ENCODE data around the gene UBE2G2.

Gene UBE2G2

DNA sequence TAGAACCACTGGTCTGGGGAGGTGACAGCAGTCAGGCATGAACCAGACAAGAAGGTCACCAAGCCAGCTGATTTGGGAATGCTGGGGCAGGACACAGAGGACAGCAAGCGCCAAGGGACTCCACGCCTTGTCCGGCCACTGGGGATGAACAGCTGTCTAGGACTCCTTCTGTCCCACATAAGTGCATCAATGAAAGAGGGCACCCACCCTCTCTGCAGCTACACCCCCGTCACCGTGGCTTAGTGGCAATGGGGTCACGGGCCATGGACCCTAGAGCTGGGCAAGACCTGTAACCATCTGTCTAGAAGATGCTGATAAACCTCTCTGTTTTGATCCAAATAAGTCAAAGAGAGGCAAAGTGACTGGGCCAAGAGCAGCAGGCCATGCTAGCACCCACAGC is 16.8 kb downstream of the UBE2G2 start:
- DNase-seq: no peak

DNA sequence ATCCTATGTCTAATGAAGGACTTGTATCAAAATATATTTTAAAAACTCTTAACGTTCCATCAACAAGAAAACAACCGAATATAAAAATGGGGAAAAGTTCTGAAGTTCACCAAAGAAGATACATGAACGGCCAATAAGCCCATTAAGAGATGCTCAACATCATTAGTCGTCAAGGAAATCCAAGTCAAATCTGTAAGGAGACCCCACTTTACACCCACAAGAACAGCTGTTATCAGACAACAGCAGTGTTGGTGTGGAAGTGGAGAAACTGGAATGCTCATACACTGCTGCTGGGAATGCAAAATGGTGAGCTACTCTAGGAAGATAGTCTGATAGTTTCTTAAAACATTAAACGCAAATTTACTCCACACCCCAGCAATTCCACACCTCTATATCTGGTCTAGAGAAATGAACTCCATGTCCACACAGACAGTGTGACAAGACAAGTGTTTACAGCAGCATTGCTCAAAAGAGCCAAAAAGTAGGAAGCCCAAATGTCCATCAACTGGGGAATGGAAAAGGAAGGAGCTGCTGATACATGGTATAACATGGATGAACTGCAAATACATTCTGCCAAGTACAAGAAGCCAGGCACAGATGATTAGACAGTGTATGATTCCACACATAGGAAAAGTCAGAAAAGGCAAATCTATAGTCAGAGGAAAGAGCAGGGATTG is 18.5 kb downstream of the UBE2G2 start:
- DNase-seq: no peak

DNA sequence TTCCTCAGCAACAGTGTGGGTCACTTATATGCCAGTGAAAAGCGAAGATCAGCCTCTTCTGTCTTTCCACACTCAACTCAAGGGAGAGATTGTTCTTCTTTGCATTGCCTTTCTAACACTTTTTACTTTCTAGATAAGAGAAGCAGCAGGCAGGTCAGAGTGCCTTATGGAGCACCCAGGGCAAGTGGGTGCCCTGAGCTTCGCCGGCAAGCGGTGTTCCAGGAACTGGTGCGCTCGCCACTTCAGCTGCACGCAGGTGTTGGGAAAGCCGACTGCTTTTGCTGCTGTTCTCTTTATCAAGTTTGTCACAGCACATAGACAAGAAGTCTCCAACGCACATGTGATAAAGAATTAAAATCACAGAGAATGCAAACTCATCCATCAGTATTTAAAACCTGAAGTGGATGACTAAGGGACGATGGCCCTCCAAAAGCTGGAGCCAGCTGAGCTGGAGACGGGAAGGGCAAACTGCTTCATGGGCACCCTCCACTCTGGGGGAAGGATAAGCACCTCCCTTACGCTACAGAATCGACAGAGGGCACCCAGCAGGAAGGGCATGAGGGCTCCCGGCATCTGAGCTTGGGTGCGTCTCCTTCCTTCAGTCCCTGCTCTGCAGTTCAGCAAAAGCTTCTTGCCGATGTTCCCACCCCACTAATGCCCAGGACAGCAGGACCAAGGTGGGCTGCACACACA is 20.7 kb downstream of the UBE2G2 start:
- DNase-seq: no peak

DNA sequence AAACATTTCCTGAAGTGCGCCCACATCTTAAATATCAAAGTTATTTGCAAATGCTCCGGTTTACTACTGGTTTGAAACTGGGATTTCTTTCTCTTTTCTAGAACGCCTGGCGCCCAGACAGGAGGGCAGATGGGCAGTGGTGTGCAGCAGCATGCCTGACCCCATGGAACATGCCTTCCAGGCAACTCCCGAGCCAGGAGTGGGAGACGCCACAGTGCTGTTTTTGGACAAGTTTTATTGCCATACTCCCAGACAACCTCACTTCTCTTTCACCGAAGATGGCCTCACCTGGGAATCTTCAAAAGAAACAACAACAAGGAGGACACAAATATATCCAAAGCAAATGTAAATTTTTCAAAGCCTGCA is 21.5 kb downstream of the UBE2G2 start:
- no peak for DNase-seq

DNA sequence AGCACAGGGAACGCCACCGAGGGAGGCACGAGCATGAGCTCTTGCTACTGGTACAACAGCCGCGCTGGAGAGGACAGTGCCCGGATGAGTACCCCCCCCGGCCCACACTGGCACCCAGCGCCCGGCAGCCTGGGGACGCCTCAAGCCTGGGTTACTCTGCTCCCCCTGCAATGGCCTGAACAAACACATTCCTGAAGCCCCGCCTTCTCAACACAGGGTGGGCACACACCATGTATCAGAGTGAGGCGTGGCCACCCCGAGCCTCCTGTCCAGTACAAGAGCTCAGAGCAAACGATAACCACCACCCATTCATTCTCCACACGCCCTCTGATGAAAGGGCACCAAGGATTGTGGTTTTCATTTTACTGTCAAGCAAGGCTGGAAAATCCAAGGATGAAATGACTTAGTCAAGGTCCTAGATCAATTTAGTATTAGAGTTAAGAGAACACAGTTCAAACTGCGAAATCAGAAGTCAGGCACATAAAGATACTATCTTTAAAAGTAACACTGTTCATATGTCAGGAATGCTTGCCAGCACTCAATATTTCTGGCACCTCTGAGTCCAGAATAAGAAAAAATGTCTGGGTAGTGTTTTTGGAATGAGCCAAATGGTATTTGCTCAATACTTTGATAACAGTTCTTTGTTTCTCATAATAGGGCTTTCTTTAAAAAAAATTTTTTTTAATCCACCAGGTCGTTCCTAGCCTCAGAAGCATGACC is 22.0 kb downstream of the UBE2G2 start:
- no peak for DNase-seq

DNA sequence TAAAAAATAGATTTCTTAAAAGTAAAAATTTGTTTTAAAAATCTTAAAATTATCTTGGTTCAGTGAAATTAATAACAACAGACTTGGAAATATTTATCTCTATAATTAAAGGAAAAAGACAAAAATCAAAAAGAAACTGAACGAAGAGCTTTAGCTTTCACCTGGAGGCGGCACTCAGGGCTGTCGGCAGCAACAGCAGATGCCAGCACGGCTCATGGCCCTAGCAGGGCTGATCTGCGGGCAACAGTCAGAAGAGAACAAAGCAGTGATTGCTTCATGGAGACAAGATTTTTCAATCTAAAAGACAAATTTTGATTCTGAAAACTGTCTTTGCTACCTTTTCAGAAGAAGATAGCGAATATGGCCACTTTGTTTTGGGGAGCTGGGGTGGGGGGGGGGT is 22.6 kb downstream of the UBE2G2 start:
- no peak for DNase-seq

DNA sequence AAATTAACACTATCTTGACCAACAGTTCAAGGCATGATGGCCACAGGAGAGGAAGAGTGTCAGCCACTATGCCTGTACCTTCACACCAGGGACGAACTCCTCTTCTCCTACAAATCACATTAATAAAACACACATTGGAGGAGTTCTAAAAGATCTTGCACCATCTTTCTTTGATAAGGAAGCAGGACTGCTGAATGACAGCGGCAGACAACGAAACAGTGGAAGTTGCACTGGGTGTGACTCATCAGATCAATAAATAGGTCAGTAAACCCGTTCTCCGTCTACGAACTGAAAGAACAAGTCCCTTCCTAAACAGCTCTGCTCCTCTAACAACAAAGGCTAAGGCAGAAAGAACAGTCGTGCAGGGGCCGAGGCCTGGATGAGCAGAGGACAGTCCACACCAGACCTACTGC is 23.1 kb downstream of the UBE2G2 start:
- no peak for DNase-seq

DNA sequence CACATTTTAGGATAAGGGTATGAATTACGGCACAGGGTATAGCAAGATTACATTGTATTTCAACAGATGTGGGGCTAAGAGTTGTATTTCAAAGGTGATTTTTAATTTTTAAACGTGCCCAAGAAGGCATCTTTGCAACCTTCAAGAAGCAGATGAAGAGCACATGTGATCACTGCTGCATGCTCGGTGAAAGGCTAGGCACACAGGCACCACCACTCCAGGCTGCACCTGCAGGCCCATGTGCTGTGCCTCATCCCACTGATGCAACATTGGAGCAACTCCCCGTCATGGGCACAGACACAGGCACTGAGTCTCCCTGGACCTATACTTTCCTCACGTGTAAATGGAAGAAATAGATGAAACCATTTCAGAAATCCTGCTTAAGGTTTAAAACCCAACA is 23.5 kb downstream of the UBE2G2 start:
- DNase-seq: no peak

DNA sequence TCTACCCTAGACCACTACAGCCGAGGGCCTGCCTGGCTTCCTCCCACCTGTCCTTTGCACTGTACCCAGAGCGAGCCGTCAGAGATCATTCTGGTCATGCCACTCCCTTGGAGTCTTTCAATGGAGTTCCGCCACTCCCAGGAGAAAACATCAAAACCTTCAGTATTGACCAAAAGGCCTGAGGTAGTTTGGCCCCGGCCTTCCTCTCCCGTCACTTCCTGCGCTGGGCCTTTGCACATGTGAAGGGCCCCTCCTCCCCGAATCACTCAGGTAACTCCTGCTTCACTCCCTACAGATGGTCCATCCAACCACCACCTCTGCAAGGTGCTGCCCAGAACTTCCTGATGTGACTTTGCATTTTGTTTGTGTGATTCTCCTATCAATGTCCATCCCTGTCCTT is 26.6 kb downstream of the UBE2G2 start:
- no peak for DNase-seq

DNA sequence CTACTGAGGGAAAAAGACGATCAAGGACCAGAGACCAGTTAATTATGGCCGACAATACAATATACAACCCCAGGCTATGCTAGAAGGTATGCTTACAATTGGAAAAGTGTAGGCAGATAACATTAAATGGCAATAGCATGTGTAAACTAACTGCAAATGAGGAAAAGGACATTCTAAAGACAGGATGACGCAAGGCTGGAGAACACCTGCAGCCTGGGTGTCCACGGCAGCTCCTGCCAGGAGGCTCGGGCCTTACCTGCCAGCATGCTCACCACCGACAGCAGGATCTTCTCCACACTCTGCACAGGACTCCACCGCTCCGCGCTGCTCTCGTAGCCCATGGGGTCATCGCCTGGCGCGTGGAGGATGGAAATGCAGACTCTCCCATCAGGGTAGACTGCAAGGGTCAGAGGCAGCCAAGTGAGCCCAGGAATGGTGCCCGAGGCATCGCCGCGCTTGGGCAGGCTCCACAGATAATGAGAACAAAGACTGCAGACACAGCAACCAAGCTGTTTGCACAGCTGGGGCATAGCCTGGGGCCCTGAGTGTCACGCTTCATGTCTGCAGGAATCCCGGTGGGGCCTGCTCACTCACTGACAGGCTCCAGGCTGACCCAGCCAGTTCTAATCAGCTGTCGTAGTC is 28.2 kb downstream of the UBE2G2 start:
- peak; percentile 48 for DNase-seq

DNA sequence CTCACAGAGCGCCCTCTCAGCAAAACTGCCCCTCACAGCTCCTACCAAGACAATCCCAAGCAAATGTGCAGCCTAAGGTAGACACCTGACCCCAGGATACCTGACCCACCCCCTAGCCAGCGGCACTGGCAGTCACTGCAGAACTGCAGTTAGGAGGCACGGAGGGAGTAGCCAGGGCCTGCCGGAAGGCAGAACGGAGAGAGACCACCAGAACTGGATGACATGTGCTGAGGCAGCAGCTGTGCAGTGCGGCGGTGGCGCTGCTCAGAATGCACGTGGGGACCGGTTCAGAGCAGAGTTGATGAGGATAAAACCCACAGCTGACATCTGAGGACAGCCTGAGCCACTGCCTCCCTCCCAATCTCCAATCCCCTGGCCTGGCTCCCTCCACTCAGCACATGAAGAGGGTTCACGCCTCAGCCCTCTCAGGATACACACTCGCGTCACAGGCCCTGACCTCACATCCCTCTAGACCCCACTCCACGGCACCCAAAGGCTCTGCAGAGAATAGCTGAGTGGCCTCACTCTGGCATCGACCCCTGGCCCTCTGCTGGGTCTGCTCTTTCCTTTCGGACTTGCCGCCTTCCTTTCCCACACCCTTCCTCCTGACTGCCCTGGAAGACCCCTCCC is 29.6 kb downstream of the UBE2G2 start:
- no peak for DNase-seq

DNA sequence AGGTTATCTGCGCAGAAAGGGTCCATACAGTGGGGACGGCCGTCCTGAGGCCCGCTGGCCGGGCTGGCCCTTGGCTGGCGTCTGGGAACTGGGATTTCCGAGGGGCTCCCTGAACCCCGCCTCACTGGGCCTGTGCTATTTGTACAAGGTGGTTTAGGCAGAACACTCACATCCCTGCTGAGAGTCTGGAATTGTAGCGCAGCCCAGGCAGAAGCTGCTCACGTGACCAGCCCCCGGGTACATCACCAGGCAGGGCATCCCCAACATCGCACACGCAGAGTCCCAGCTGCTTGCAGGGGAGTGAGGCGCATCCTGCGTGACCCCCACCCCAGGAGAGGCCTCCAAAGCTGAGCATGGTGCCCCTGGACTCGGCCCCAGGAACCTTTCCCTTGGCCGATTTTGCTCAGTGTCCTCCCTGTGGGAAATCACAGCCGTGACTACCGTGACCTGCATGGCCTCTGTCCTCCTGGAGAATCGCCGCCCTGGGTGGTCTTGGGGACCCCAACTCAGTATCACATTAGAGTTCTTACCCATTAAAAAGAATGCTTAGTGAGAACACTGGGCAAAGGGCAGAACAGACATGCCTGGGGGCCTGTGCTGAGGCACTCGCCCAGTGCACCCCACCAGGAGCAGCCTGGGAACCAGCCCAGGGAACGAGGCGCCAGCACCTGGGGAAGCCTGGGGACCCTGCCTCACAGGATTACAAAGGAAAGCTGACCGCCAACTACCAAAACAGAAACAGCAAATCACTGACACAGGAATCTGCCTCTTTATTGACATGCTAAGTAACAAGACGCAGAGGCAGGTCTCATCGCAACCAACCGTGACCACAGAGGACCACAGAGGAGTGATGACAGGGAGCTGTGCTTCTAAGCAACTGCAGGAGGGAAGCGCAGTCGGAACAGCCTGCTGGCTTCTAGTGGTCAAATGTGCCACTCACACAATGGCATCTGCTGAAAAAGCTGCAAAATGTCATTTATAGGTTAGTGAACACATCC is 33.5 kb downstream of the UBE2G2 start:
- DNase-seq: no peak

DNA sequence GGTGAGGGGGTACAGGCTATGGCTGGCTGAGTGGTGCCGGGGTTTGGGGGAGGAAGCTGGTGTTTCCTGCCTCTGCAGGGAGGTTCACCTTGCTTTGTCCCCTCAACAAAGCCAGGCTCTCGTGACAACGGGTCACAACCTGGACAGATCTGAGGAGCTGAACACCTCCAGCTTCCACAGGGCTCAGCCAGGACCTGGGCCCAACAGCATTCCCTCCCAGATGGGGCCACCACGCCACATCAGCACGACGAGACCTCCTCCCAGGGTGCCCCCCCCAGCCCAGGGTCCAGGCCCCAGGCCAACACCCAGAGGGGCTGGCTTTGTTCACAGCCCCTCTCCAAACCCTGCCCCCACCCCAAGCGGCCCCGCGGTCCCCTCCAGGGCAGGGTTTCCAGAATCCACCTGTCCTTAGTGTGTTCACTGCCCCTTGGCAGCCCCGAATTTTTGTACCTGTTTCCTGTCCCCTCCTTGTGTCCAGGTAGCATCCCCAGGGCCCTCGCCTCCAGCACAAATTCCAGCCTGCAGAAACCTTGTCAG is 34.7 kb downstream of the UBE2G2 start:
- no peak for DNase-seq

DNA sequence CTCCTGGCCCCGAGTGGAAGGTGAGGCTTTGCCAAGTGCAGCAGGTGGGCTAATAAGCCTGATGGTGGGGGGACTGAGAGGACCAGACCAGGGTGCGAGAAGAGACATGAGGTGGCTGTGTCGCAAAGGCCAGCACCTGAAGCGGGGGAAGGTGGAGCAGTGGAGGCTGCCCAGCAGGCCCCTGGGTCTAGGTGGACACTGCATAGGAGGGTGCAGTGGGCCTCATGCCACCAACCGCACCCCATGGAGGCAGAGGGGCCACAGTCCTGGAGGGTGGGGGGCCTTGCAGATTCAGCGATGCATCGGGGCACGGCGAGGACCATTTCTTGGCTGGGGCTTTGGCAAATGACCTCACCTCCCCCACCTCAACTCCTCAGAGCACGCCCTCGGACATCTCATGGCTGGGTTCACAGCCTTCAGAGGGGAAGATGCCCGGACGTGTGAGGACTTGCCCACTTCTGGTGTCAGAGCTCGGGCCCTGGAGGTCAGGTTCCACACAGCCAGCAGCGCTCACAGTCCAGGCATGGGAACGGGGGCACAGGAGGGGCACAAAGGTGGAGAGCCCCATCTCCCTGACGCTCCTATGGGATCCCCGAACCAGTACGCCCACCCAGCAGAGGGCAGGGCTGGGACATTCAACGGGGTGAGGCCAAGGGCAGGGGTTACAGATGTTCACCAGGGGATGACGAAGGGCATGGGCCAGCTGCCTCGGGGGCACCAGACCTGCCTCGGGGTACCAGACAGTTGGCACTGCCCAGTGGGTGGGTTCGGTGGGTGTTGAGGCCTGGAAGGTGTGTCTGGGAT is 35.4 kb downstream of the UBE2G2 start:
- DNase-seq: no peak

DNA sequence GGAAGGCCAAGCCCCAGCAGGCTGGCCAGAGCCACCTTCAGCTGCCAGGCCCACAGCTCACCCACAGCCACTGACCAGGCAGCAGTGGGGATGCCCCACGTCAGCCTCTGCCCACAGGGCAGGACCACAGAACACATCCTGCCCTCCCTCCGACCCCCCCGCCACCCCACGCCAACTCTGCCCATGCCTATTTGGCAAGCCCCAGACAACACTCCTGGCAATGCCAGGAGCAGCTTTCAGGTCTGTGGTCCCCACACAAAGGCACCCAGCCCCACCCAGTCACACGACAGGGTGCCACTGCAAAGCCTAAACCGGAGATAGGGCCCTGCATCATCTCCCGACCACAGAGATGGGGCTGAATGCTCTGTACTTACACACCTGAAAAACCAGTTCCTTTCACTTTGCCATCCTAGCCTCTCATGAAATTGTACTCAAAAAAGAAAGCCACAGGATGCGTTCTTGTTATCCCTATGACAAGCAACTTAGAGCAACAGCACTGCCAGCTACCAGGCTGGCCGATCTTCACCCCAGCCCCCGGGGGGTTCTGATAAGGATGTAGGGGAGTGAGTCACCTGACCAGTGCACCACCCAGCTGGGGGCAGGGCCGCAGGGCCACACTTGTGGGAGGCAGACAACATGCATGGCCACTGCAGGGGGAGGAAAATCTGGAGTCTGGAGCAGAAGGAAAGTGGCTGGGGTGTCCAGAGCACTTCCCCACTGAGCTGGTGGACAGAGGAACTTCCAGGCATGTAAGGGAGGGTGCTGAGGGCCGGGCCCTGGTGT is 36.2 kb downstream of the UBE2G2 start:
- no peak for DNase-seq

DNA sequence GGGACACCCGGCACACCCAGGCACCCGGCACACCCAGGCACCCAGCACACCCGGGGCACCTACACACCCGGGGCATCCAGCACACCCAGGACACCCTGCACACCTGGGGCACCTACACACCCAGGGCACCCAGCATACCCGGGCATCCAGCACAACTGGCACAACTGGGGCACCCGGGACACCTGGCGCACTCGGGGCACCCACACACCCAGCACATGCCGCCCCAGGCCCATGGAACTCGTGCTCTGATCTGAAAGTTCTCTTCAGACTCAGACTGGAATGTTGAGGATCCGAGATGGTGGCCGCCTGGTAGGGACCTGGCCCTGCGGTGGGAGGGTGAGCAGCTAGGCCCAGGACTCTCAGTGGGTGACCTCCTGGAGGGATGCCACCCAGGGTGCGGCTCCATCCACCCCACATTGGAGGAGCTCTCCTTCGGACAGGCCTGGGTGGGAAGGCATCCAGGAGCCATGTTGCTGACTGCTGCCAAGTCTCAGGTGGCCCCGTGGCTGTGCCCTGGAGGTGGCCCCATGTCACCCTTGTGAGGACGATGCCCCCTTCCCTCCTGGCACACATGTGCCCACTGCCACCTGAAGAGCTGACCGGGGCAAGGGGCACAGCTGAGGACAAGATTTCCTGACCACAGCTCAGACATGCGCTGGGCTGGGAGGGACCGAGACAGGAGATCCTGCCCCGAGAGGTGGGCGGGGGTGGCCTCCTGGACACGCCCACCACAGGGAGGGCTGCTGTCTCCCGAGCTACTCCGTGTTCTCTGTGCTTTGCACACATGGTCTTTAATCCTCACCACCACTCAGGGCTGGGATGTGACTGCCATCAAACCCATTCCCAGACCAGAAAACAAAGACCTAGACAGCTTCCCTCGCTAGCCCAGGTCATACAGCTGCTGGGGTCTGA is 37.0 kb downstream of the UBE2G2 start:
- no peak for DNase-seq

DNA sequence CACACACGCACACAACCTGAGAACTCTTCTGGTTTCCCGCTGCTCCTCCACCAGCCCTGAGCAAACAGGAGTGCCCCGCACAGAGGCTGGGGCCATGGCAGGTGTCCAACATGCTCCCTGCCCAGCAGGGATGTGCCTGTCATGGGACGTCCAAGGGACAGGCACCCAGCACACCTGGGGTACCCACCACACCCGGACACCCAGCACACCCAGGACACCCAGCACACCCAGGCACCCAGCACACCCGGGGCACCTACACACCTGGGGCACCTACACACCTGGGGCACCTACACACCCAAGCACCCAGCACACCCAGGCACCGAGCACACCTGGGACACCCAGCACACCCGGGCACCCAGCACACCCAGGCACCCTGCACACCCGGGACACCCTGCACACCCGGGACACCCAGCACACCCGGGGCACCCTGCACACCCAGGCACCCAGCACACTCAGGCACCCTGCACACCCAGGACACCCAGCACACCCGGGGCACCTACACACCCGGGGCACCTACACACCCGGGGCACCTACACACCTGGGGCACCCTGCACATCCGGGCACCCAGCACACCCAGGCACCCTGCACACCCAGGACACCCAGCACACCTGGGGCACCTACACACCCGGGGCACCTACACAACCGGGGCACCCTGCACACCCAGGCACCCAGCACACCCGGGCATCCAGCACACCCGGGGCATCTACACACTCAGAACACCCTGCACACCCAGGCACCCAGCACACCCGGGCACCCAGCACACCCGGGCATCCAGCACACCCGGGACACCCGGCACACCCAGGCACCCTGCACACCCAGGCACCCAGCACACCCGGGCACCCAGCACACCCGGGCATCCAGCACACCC is 37.9 kb downstream of the UBE2G2 start:
- no peak for DNase-seq

DNA sequence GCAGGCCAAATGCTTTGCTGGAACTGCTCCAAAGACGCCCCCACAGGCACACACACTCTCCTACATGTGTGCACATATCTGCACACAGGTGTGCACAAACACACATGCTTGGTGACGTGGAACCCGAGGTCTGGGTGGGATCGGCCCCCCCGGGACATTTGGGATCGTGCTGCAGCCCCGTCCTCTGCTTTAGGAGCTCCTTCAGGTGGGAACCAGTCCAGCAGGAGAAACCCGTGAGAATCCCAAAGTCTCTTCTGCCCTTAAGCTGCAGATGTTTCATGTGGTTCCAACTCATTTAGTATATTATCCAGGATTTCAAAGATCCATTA is 38.6 kb downstream of the UBE2G2 start:
- no peak for DNase-seq
